C4-2B (cell line): ENCODE measurements around the gene CFAP119.

Source experiments
- CTCF ChIP-seq: fragments of 450-650 bp; conservative IDR thresholded peaks from 2 replicates; pipeline ENCODE4 v1.5.1; 2017; ENCODE audit warnings: mild to moderate bottlenecking
- ZFX ChIP-seq: fragments of 450-650 bp; IDR thresholded peaks from 2 replicates; pipeline ENCODE4 v1.6.1; 2017

GRCh38 chr16:30724641-30725417 lies 37.0 kb downstream of the CFAP119 start:
- TF ChIP-seq ZFX (no peak), CTCF (no peak)
